K562 (cell line): ENCODE results near the gene CDH19.

Source experiments
- CTCF ChIP-seq, 3 experiments: IDR thresholded peaks in 2 of 3; conservative IDR thresholded peaks in 1 of 3; 2 replicates each; pipeline ENCODE4 v1.5.1; 2011 to 2012; ENCODE audit warnings: low read length in 3 of 3, mild to moderate bottlenecking in 3 of 3, control low read depth in 2 of 3, improper control_type of control experiment in 1 of 3, inconsistent platforms in 1 of 3, low read depth in 1 of 3, mixed read lengths in 1 of 3, moderate library complexity in 1 of 3; ENCODE audit not compliant: insufficient read depth in 2 of 3
- ERF ChIP-seq: fragments of 450-650 bp; formaldehyde crosslinking; IDR thresholded peaks from 2 replicates; pipeline ENCODE4 v1.4.0; 2020; ENCODE audit warnings: mild to moderate bottlenecking, mixed read lengths
- GTF3C2 ChIP-seq: IDR thresholded peaks from 3 replicates; pipeline ENCODE4 v1.6.1; 2011; ENCODE audit warnings: borderline replicate concordance, mild to moderate bottlenecking, moderate library complexity; ENCODE audit not compliant: insufficient read length; ENCODE audit errors: extremely low read depth
- KAT8 ChIP-seq: fragments of 450-650 bp; IDR thresholded peaks from 2 replicates; pipeline ENCODE4 v1.6.1; 2016; ENCODE audit warnings: low read depth, mild to moderate bottlenecking
- MGA ChIP-seq: fragments of 450-650 bp; IDR thresholded peaks from 2 replicates; pipeline ENCODE4 v1.6.1; 2016; ENCODE audit warnings: mild to moderate bottlenecking, moderate library complexity
- POLR2AphosphoS5 ChIP-seq: IDR thresholded peaks from 2 replicates; pipeline ENCODE4 v1.6.1; 2011; ENCODE audit warnings: mild to moderate bottlenecking, low read depth, low read length, moderate library complexity; ENCODE audit not compliant: control insufficient read depth, insufficient read depth
- ZSCAN29 ChIP-seq: fragments of 450-650 bp; IDR thresholded peaks from 2 replicates; pipeline ENCODE4 v1.6.1; 2017
- TF ChIP-seq, protein P1 (sequence below): fragments of 250-450 bp; sonication (Bioruptor Pico); IDR thresholded peaks from 2 replicates; pipeline ENCODE4 v1.8.0; 2021; ENCODE audit warnings: borderline replicate concordance, mild to moderate bottlenecking, moderate library complexity; ENCODE audit not compliant: poor library complexity, severe bottlenecking
- TF ChIP-seq, protein P2 (sequence below): sonication (generic); formaldehyde crosslinking; IDR thresholded peaks from 2 replicates; pipeline ENCODE4 v1.8.1; 2023; ENCODE audit warnings: mild to moderate bottlenecking, missing genetic modification reagents

- TF ChIP-seq ZSCAN29 (no peak), GTF3C2 (no peak), MGA (no peak), ERF (no peak), KAT8 (no peak), POLR2AphosphoS5 (no peak), CTCF (IDR thresholded peaks at IDR 0.05 in 2 of 3, conservative IDR thresholded peaks at IDR 0.05 in 1 of 3; ENCODE audit: insufficient read depth in 2 of 3, low read depth in 1 of 3, low read length in 3 of 3) (no peak)
- TF ChIP-seq, protein P1, sequence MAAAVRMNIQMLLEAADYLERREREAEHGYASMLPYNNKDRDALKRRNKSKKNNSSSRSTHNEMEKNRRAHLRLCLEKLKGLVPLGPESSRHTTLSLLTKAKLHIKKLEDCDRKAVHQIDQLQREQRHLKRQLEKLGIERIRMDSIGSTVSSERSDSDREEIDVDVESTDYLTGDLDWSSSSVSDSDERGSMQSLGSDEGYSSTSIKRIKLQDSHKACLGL (CRISPR knock-in tag): no peak
- TF ChIP-seq, protein P2, sequence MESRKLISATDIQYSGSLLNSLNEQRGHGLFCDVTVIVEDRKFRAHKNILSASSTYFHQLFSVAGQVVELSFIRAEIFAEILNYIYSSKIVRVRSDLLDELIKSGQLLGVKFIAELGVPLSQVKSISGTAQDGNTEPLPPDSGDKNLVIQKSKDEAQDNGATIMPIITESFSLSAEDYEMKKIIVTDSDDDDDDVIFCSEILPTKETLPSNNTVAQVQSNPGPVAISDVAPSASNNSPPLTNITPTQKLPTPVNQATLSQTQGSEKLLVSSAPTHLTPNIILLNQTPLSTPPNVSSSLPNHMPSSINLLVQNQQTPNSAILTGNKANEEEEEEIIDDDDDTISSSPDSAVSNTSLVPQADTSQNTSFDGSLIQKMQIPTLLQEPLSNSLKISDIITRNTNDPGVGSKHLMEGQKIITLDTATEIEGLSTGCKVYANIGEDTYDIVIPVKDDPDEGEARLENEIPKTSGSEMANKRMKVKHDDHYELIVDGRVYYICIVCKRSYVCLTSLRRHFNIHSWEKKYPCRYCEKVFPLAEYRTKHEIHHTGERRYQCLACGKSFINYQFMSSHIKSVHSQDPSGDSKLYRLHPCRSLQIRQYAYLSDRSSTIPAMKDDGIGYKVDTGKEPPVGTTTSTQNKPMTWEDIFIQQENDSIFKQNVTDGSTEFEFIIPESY (CRISPR knock-in tag): no peak
These were observed 42.1 kb upstream of the CDH19 start for GRCh38 chr18:66645983-66646382.
